GM12864 (cell line): ENCODE measurements around the gene PRPF40B.

ENCODE experiments used
- DNase-seq: peaks from one replicate; pipeline ENCODE4 v3.0.0-alpha.2; 2011; ENCODE audit warnings: low read depth
- H3K4me3 ChIP-seq: 2 replicates; pipeline ENCODE4 v1.5.1; 2011; ENCODE audit warnings: mild to moderate bottlenecking, low read depth, low read length, control low read depth
- TF ChIP-seq, protein P1 (sequence below): IDR thresholded peaks from 2 replicates; pipeline ENCODE4 v1.5.1; 2011; ENCODE audit warnings: low read depth, mild to moderate bottlenecking, moderate library complexity, low read length, control low read depth, inconsistent platforms; ENCODE audit errors: missing control alignments

The PRPF40B gene

DNA sequence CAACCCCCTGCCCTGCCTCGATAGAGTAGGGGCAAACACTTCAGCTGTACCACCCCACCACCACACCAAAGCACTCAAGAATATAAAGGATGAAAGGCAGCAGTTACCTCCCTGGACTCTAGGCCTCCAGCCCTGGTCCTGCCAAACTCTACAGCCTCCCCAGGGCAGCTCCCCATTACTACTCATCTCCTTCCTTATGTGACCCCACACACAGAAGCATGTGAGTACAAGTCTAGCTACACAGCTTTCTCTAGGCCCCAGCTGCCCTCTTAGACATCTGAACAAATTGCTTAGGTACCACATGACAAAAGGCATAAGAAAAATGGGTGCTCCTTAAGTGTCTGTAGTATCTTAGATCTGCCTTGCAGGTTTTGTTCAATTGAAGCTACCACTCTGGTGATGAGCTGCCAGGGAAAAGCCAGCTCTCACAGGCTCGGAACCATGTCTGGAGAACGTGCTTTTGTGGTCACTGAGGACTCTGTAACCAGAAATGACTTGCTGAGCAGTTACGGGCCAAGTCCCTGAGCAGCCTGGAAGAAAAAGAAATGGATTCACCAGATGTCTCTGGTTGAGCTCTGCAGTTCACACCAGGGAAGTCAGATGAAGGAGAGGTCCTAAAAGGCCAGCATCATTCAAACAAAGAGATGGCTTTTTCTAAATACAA lies 51.1 kb downstream of the PRPF40B start:
- H3K4me3 ChIP-seq = no peak overlapping the region
- DNase-seq = no peak
- TF ChIP-seq, protein P1, sequence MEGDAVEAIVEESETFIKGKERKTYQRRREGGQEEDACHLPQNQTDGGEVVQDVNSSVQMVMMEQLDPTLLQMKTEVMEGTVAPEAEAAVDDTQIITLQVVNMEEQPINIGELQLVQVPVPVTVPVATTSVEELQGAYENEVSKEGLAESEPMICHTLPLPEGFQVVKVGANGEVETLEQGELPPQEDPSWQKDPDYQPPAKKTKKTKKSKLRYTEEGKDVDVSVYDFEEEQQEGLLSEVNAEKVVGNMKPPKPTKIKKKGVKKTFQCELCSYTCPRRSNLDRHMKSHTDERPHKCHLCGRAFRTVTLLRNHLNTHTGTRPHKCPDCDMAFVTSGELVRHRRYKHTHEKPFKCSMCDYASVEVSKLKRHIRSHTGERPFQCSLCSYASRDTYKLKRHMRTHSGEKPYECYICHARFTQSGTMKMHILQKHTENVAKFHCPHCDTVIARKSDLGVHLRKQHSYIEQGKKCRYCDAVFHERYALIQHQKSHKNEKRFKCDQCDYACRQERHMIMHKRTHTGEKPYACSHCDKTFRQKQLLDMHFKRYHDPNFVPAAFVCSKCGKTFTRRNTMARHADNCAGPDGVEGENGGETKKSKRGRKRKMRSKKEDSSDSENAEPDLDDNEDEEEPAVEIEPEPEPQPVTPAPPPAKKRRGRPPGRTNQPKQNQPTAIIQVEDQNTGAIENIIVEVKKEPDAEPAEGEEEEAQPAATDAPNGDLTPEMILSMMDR = no peak

DNA sequence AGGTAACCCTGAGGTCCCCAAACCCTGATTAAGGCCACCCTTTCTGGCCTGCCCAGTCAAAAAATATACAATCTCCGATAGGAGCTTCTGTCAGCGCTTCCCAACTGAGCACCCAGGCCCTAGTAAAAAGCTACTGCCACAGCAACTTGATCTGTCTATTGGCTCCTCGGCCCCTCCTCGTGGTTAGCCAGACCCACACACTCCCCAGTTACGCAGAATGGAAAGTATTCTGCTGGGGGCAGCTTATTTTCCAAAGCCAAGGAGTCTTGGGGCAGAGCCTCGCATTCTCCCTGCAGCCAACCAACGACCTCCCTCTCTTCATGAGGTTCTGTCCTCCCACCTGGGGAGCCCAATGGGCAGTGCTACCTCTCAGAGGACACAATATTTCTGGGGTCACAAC lies 51.8 kb downstream of the PRPF40B start:
- H3K4me3 ChIP-seq = no peak overlapping the region
- TF ChIP-seq, protein P1 = no peak
- no peak for DNase-seq

GRCh38 chr12:49678711-49679110 lies 55.4 kb downstream of the PRPF40B start:
- TF ChIP-seq, protein P1 = no peak
- DNase-seq = no peak
- no peak overlapping the region for H3K4me3 ChIP-seq

GRCh38 chr12:49680075-49680474 lies 56.7 kb downstream of the PRPF40B start:
- TF ChIP-seq, protein P1 = no peak
- H3K4me3 ChIP-seq = no peak overlapping the region
- DNase-seq = no peak

- no peak for DNase-seq
- TF ChIP-seq, protein P1 = no peak
- no peak overlapping the region for H3K4me3 ChIP-seq
Observed at GRCh38 chr12:49683599-49684309, 60.4 kb downstream of the PRPF40B start.

DNA sequence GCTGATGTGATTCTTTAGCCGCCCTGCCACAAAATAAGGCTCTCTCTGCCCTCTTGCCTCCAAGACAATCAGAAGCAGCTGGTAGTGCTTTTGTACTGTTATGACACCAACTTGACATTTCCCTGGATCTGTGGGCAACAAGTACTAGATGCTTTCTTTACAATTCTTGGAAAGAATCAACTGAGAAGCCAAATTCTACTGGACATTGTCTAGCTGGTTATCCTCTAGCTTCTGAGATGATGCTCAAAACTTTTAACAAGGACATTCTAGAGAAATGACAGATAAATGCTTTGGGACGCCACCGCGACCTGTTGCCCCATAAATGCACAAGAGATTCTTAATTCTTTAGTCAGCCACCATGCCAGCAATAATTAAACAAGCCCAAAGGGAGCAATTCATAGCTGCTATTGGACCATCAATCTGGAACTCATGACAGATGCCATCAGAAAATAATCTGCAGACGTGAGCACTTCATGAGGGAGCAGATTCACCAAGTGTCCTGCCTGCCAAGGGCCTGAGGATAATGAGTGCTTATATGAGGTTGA lies 61.0 kb downstream of the PRPF40B start:
- TF ChIP-seq, protein P1 = no peak
- no peak for DNase-seq

More for the DNA sequence above, 61.0 kb downstream of the PRPF40B start:
- H3K4me3 ChIP-seq = no peak overlapping the region
